OCI-LY1 (cell line): ENCODE data around the gene CELF6.

ENCODE experiments used
- H2AFZ ChIP-seq: fragments of 200-600 bp; sonication (generic), shearing (Covaris generic); 2 replicates; pipeline ENCODE4 v1.6.0; 2014; ENCODE audit warnings: antibody characterized with exemption, mild to moderate bottlenecking, low read length
- H3F3A ChIP-seq: fragments of 200-600 bp; sonication (generic), shearing (Covaris generic); 2 replicates; pipeline ENCODE4 v1.6.0; 2014; ENCODE audit warnings: mild to moderate bottlenecking, antibody characterized with exemption, low read length, moderate library complexity; ENCODE audit not compliant: insufficient read depth
- H3K27ac ChIP-seq: fragments of 200-600 bp; sonication (generic); 2 replicates; pipeline ENCODE4 v1.5.1; 2014; ENCODE audit warnings: low read length, mixed run types, mild to moderate bottlenecking, low read depth; ENCODE audit not compliant: poor library complexity, severe bottlenecking
- H3K27me3 ChIP-seq: fragments of 200-600 bp; sonication (generic); 2 replicates; pipeline ENCODE4 v1.6.0; 2014; ENCODE audit warnings: antibody characterized with exemption, mild to moderate bottlenecking, low read length, moderate library complexity; ENCODE audit not compliant: insufficient read depth
- H3K36me3 ChIP-seq: fragments of 200-600 bp; sonication (generic); 2 replicates; pipeline ENCODE4 v1.6.1; 2014; ENCODE audit warnings: mild to moderate bottlenecking, antibody characterized with exemption, low read length, moderate library complexity, mixed read lengths; ENCODE audit not compliant: insufficient read depth
- H3K4me1 ChIP-seq: fragments of 200-600 bp; sonication (generic); 2 replicates; pipeline ENCODE4 v1.5.1; 2014; ENCODE audit warnings: mild to moderate bottlenecking, low read length, moderate library complexity; ENCODE audit not compliant: insufficient read depth, severe bottlenecking
- H3K4me2 ChIP-seq: fragments of 200-600 bp; sonication (generic), shearing (Covaris generic); 2 replicates; pipeline ENCODE4 v1.6.1; 2014; ENCODE audit warnings: low read length
- H3K4me3 ChIP-seq: fragments of 200-600 bp; sonication (generic); 2 replicates; pipeline ENCODE4 v1.5.1; 2014; ENCODE audit warnings: low read length, low read depth, mild to moderate bottlenecking, mixed read lengths; ENCODE audit not compliant: poor library complexity, severe bottlenecking
- H3K79me2 ChIP-seq: fragments of 200-600 bp; shearing (Covaris generic); 2 replicates; pipeline ENCODE4 v1.6.1; 2016; ENCODE audit warnings: mixed run types, low read length, mixed read lengths; ENCODE audit not compliant: insufficient read depth
- H3K9ac ChIP-seq: fragments of 200-600 bp; sonication (generic), shearing (Covaris generic); 2 replicates; pipeline ENCODE4 v1.6.1; 2014; ENCODE audit warnings: mild to moderate bottlenecking, low read length, mixed read lengths
- H3K9me2 ChIP-seq: fragments of 200-600 bp; sonication (generic), shearing (Covaris generic); 2 replicates; pipeline ENCODE4 v1.6.1; 2014; ENCODE audit warnings: low read depth, mild to moderate bottlenecking, low read length, mixed read lengths
- H3K9me3 ChIP-seq: fragments of 200-600 bp; shearing (Covaris generic); 2 replicates; pipeline ENCODE4 v1.6.1; 2014; ENCODE audit warnings: low read length, mixed read lengths
- H4K20me1 ChIP-seq: fragments of 200-600 bp; sonication (generic), shearing (Covaris generic); 2 replicates; pipeline ENCODE4 v1.6.0; 2016; ENCODE audit warnings: mild to moderate bottlenecking, low read length; ENCODE audit not compliant: insufficient read depth
- EZH2 ChIP-seq: fragments of 200-600 bp; sonication (generic), shearing (Covaris generic); IDR thresholded peaks from 2 replicates; pipeline ENCODE4 v1.8.0; 2017; ENCODE audit warnings: borderline replicate concordance, mixed run types, mild to moderate bottlenecking, antibody characterized with exemption, low read length, moderate library complexity, mixed read lengths
- TF ChIP-seq, protein P1 (sequence below): fragments of 200-600 bp; sonication (generic), shearing (Covaris generic); IDR thresholded peaks from 2 replicates; pipeline ENCODE4 v1.5.1; 2017; ENCODE audit warnings: mild to moderate bottlenecking, antibody characterized with exemption, low read length, moderate library complexity, mixed read lengths

Gene CELF6

DNA sequence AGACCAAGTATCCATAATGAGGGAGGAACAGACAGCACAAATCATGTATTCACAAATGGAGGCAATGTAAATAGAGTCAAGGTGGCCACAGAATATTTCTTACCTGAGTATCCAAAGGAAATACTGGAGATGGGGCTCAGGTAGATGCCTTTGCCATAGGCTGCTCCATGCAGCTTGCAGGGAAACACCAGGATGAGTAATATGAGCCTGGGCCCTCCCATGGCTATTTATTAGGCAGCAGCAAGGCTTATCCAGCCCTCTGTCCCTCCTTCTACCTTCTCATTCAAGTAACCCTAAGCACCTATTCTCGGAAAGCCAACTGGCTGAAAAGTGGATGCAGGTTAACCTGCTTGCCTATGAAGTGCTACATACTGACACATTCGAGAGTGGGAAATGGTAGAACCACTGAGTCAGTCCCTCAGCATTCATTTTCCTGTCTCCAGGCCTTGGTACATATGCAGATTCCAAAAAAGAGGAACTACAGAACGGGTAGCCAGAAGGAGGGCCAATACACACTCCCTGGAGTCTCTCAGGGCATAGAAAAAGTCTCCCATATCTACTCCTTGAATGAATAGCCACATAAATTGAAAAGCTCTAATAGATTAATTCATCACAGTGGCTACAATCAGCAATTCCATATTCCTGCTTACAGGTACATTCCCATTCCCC is 70.7 kb downstream of the CELF6 start:
- no peaks in the 10 kb centered on the region for H4K20me1 ChIP-seq
- H3K79me2 ChIP-seq, result no peaks in the 10 kb centered on the region
- no peaks in the 10 kb centered on the region for H3K9me2 ChIP-seq
- no peak overlapping the region for H3K27ac ChIP-seq
- H3F3A ChIP-seq, result no peaks in the 10 kb centered on the region
- H3K36me3 ChIP-seq, result peaks cover 70% of the 10 kb centered on the region
- H3K4me1 ChIP-seq, result no peaks in the 10 kb centered on the region
- no peak overlapping the region for H3K9ac ChIP-seq
- H2AFZ ChIP-seq, result no peak overlapping the region
- no peak overlapping the region for H3K4me2 ChIP-seq
- TF ChIP-seq, protein P1, sequence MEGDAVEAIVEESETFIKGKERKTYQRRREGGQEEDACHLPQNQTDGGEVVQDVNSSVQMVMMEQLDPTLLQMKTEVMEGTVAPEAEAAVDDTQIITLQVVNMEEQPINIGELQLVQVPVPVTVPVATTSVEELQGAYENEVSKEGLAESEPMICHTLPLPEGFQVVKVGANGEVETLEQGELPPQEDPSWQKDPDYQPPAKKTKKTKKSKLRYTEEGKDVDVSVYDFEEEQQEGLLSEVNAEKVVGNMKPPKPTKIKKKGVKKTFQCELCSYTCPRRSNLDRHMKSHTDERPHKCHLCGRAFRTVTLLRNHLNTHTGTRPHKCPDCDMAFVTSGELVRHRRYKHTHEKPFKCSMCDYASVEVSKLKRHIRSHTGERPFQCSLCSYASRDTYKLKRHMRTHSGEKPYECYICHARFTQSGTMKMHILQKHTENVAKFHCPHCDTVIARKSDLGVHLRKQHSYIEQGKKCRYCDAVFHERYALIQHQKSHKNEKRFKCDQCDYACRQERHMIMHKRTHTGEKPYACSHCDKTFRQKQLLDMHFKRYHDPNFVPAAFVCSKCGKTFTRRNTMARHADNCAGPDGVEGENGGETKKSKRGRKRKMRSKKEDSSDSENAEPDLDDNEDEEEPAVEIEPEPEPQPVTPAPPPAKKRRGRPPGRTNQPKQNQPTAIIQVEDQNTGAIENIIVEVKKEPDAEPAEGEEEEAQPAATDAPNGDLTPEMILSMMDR, result no peak
- no peak for TF ChIP-seq EZH2
- no peaks in the 10 kb centered on the region for H3K9me3 ChIP-seq
- no peak overlapping the region for H3K4me3 ChIP-seq
- no peaks in the 10 kb centered on the region for H3K27me3 ChIP-seq

DNA sequence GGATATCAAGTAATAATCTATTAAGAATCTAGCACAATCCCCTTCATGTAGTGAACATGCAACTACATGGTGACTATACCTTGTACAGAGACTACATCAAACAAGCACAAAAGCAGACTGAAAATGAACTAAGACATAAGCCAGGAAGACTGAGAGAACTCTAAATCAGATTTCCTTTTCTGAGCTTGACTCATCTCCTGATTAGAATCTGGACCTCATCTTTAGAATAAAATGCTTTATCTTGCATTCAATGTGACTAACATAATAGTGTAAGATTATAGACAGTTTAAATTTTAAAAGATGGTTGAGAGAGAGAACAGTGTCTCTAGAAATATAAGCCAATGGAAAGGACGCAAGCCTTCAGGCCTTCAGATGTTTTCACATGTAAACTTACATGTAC is 71.4 kb downstream of the CELF6 start:
- no peaks in the 10 kb centered on the region for H3K79me2 ChIP-seq
- H3K4me2 ChIP-seq, result no peak overlapping the region
- no peak overlapping the region for H3K27ac ChIP-seq
- no peaks in the 10 kb centered on the region for H3K9me3 ChIP-seq
- H3K4me3 ChIP-seq, result no peak overlapping the region
- H3K4me1 ChIP-seq, result no peaks in the 10 kb centered on the region
- no peak overlapping the region for H2AFZ ChIP-seq
- H4K20me1 ChIP-seq, result no peaks in the 10 kb centered on the region
- TF ChIP-seq, protein P1, result no peak
- TF ChIP-seq EZH2, result no peak
- peaks cover 70% of the 10 kb centered on the region for H3K36me3 ChIP-seq
- H3K9ac ChIP-seq, result no peak overlapping the region
- no peaks in the 10 kb centered on the region for H3K27me3 ChIP-seq
- H3F3A ChIP-seq, result no peaks in the 10 kb centered on the region
- no peaks in the 10 kb centered on the region for H3K9me2 ChIP-seq

DNA sequence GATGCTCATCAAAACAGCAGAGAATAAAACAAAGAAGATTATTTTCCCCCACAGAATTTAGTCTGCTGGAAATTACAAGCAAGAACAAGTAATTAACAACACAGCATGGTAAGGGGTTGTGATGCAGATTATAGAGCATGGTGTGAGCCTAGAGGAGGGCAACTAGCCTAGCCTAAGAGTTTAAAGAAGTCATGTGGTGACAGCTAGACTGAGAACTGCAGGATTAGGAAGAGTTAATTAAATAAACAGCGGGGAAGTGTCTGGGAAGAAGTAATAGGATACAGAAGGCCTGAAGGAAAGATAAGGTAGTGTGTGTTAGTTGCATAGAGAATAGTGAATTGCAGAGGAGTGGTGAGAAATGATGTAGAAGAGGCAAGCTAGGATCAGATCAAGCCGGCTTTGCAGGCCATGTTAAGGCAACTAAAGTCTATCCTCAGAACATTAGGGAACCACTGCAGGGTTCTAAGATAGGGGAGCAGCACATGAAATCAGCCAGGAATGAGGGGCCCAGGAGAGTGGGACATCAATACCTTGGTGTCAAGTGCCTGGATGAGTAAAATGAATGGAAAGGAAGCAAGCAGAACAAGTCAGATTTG is 77.1 kb downstream of the CELF6 start:
- Histone ChIP-seq H3K27me3 (no peaks in the 10 kb centered on the region), H3K4me3 (no peak overlapping the region), H3K9me3 (no peaks in the 10 kb centered on the region), H3K27ac (no peak overlapping the region), H3K9me2 (no peaks in the 10 kb centered on the region), H3K36me3 (peaks cover 60% of the 10 kb centered on the region), H3K9ac (no peak overlapping the region), H3K4me2 (no peak overlapping the region), H3K79me2 (no peaks in the 10 kb centered on the region), H4K20me1 (no peaks in the 10 kb centered on the region), H3F3A (no peaks in the 10 kb centered on the region), H2AFZ (no peak overlapping the region), H3K4me1 (no peaks in the 10 kb centered on the region)
- TF ChIP-seq, protein P1, result no peak
- TF ChIP-seq EZH2, result no peak
